Ovary (tissue), 3 donors: ENCODE measurements around the gene SSTR1.

Experiments
- CTCF ChIP-seq, 3 donors: fragments of 450-650 bp in 2 of 3; fragments of 200-600 bp in 1 of 3; IDR thresholded peaks; one replicate each; pipeline versions ENCODE4 v1.5.1 to v1.8.0; 2016 to 2022; ENCODE audit warnings: antibody characterized with exemption in 3 of 3, mild to moderate bottlenecking in 1 of 3
- EP300 ChIP-seq: sonication (generic); formaldehyde crosslinking; IDR thresholded peaks from one replicate; pipeline ENCODE4 v1.6.1; 2017; ENCODE audit warnings: antibody characterized with exemption
- POLR2A ChIP-seq: fragments of 450-650 bp; IDR thresholded peaks from one replicate; pipeline ENCODE4 v1.6.1; 2017; ENCODE audit warnings: antibody characterized with exemption, mild to moderate bottlenecking, moderate library complexity
- donor health status: DM: no; HTN: no; CAD: no.

- TF ChIP-seq CTCF (IDR thresholded peaks at IDR 0.05) (no peak), POLR2A (no peak), EP300 (no peak)
Observed at GRCh38 chr14:38203929-38204718, 3.6 kb upstream of the SSTR1 start.
